ENCODE measurements around the gene TSC22D1. TPM values are rescaled to one million over a fixed set of nuclear protein-coding genes. Genes with fewer than 3 reads are reported as not detected.
A peak's percentile ranks its signal among the peaks of the same experiment; 100 is the strongest.
"Not testable (repeated sequence)": the region's sequence is repeated elsewhere in the genome, so short reads cannot be mapped to it uniquely, and the experiment has no call there.

Gene TSC22D1
- total RNA-seq, 4 donors from 2014 or later: 153 to 200 (median 182) TPM

GRCh38 chr13:44537248-44537647 is 38.9 kb downstream of the TSC22D1 start:
- intact Hi-C loops (cut with DNase I; ENCODE audit: low total_unique reads): no loop called here
- no peak for TF ChIP-seq POLR2A (IDR thresholded peaks at IDR 0.05)
- no peak for TF ChIP-seq CTCF (IDR thresholded peaks at IDR 0.05)
- H3K4me1 ChIP-seq: no peaks in the 10 kb centered on the region
- DNase-seq: no peak
- H3K9me3 ChIP-seq: no peaks in the 10 kb centered on the region
- no peak overlapping the region for H3K4me3 ChIP-seq
- H3K27me3 ChIP-seq: no peaks in the 10 kb centered on the region
- no peaks in the 10 kb centered on the region for H3K36me3 ChIP-seq
- H3K27ac ChIP-seq: no peak overlapping the region

GRCh38 chr13:44523146-44524015 is 52.7 kb downstream of the TSC22D1 start:
- Histone ChIP-seq H3K27ac (peak overlapping the region in 1 of 2 donors; percentile 41), H3K4me1 (no peaks in the 10 kb centered on the region), H3K27me3 (no peaks in the 10 kb centered on the region), H3K9me3 (no peaks in the 10 kb centered on the region), H3K4me3 (no peak overlapping the region), H3K36me3 (no peaks in the 10 kb centered on the region)
- TF ChIP-seq POLR2A (IDR thresholded peaks at IDR 0.05) (no peak), CTCF (IDR thresholded peaks at IDR 0.05) (no peak)
- intact Hi-C loops (cut with DNase I; ENCODE audit: low total_unique reads): no loop called here
- DNase-seq: no peak

GRCh38 chr13:44519642-44520041 is 56.5 kb downstream of the TSC22D1 start:
- Histone ChIP-seq H3K4me1 (no peaks in the 10 kb centered on the region), H3K9me3 (no peaks in the 10 kb centered on the region), H3K27ac (no peak overlapping the region), H3K4me3 (no peak overlapping the region), H3K36me3 (no peaks in the 10 kb centered on the region), H3K27me3 (no peaks in the 10 kb centered on the region)
- intact Hi-C loops (cut with DNase I; ENCODE audit: low total_unique reads): no loop called here
- no peak for DNase-seq
- TF ChIP-seq POLR2A (IDR thresholded peaks at IDR 0.05): no peak
- no peak for TF ChIP-seq CTCF (IDR thresholded peaks at IDR 0.05)

GRCh38 chr13:44516771-44517170 is 59.4 kb downstream of the TSC22D1 start:
- Histone ChIP-seq H3K27me3 (no peaks in the 10 kb centered on the region), H3K9me3 (no peaks in the 10 kb centered on the region), H3K27ac (no peak overlapping the region), H3K4me1 (no peaks in the 10 kb centered on the region), H3K36me3 (no peaks in the 10 kb centered on the region), H3K4me3 (no peak overlapping the region)
- TF ChIP-seq CTCF (IDR thresholded peaks at IDR 0.05): no peak
- no peak for TF ChIP-seq POLR2A (IDR thresholded peaks at IDR 0.05)
- no peak for DNase-seq
- intact Hi-C loops (cut with DNase I; ENCODE audit: low total_unique reads): no loop called here

GRCh38 chr13:44514278-44514677 is 61.9 kb downstream of the TSC22D1 start:
- DNase-seq: no peak
- H3K27me3 ChIP-seq: no peaks in the 10 kb centered on the region
- H3K4me3 ChIP-seq: no peak overlapping the region
- intact Hi-C loops (cut with DNase I; ENCODE audit: low total_unique reads): no loop called here
- H3K27ac ChIP-seq: no peak overlapping the region
- H3K4me1 ChIP-seq: no peaks in the 10 kb centered on the region
- H3K9me3 ChIP-seq: no peaks in the 10 kb centered on the region
- H3K36me3 ChIP-seq: no peaks in the 10 kb centered on the region
- no peak for TF ChIP-seq POLR2A (IDR thresholded peaks at IDR 0.05)
- TF ChIP-seq CTCF (IDR thresholded peaks at IDR 0.05): no peak

GRCh38 chr13:44509853-44510252 is 66.3 kb downstream of the TSC22D1 start:
- intact Hi-C loops (cut with DNase I; ENCODE audit: low total_unique reads); H3K36me3 ChIP-seq; H3K4me1 ChIP-seq; H3K4me3 ChIP-seq; H3K27ac ChIP-seq; DNase-seq; H3K9me3 ChIP-seq; H3K27me3 ChIP-seq: not testable (repeated sequence)
